Measurements from ENCODE around the gene TRAF2. TPM values are rescaled to one million over a fixed set of nuclear protein-coding genes. Genes with fewer than 3 reads are reported as not detected.

Gene TRAF2
- total and polyA plus RNA-seq, 2 of the 8 experiments (the other 6 are each of a cell fraction or from before 2014, with no cell fraction given): 26.9 to 50.2 TPM

- Histone ChIP-seq H2BK20ac (ENCODE audit: low read length) (no peak overlapping the region), H2AK5ac (ENCODE audit: low read depth, low read length) (no peak overlapping the region), H3K23me2 (ENCODE audit: low read depth, low read length) (peaks cover 5% of the 10 kb centered on the region; the same call in 1 of the 2 replicates), H3K4me2 (ENCODE audit: insufficient read depth in 1 of 2, low read depth in 2 of 2, low read length in 2 of 2) (peak overlapping the region; percentile 64 to 66), H3K14ac (ENCODE audit: insufficient read length) (no peak overlapping the region), H3K27me3 (replicated peaks in 1 of 4; ENCODE audit: control insufficient read depth in 3 of 4, extremely low read depth in 1 of 4, insufficient read depth in 3 of 4, low read length in 3 of 4) (no peaks in the 10 kb centered on the region), H3K18ac (ENCODE audit: extremely low read depth, low read length) (no peak overlapping the region), H2BK120ac (replicated peaks; ENCODE audit: low read depth, low read length) (no peak overlapping the region), H4K91ac (replicated peaks; ENCODE audit: insufficient read length, low read length) (no peak overlapping the region), H3K9ac (replicated peaks in 1 of 4; ENCODE audit: extremely low read depth in 1 of 4, low read depth in 3 of 4, low read length in 3 of 4) (no peak overlapping the region), H3K79me2 (ENCODE audit: control insufficient read depth in 1 of 2, insufficient read depth in 2 of 2, low read length in 2 of 2) (peaks cover 0 to 3% of the 10 kb centered on the region in 2 experiments; a peak in 1 of 4 replicates), H3K23ac (ENCODE audit: insufficient read length) (no peak overlapping the region), H2BK15ac (ENCODE audit: low read length) (no peak overlapping the region), H3K79me1 (ENCODE audit: low read depth, low read length) (no peaks in the 10 kb centered on the region), H3K4me1 (replicated peaks in 1 of 4; ENCODE audit: control insufficient read depth in 3 of 4, insufficient read depth in 4 of 4, low read length in 3 of 4) (peaks cover 0 to 17% (median 11%) of the 10 kb centered on the region in 4 experiments; a peak in 5 of 7 replicates), H2BK12ac (ENCODE audit: low read depth, low read length) (no peak overlapping the region), H4K5ac (ENCODE audit: insufficient read length, low read depth, low read length) (no peak overlapping the region), H4K20me1 (replicated peaks in 1 of 2; ENCODE audit: control insufficient read depth in 1 of 2, insufficient read depth in 2 of 2, low read length in 2 of 2) (peaks cover 7 to 27% of the 10 kb centered on the region in 2 experiments), H3K9me3 (ENCODE audit: insufficient read depth in 2 of 2, low read depth in 1 of 2, low read length in 1 of 2) (no peaks in the 10 kb centered on the region), H3K36me3 (ENCODE audit: control insufficient read depth in 2 of 4, insufficient read depth in 4 of 4, low read length in 3 of 4) (peaks cover 12 to 34% (median 16%) of the 10 kb centered on the region in 4 experiments; a peak in 7 of 8 replicates), H3K4me3 (ENCODE audit: extremely low read depth in 1 of 4, insufficient read depth in 2 of 4, low read depth in 3 of 4, low read length in 4 of 4) (peak overlapping the region in 1 of 4 experiments; percentile 95; a peak in 1 of 8 replicates), H4K8ac (ENCODE audit: extremely low read depth, insufficient read depth, low read length) (no peak overlapping the region), H3K27ac (ENCODE audit: low read depth, low read length) (no peak overlapping the region), H2BK5ac (ENCODE audit: low read depth, low read length) (no peak overlapping the region), H3K56ac (replicated peaks; ENCODE audit: insufficient read length, low read depth, low read length) (no peak overlapping the region), H2AFZ (ENCODE audit: low read length) (no peak overlapping the region), H3K4ac (replicated peaks; ENCODE audit: insufficient read length, low read depth, low read length) (no peak overlapping the region)
- WGBS, 2 experiments (ENCODE audit: extremely low coverage in 1 of 2, insufficient coverage in 1 of 2, insufficient read length in 1 of 2, insufficient replicate concordance in 2 of 2, low coverage in 1 of 2, low lambda C conversion rate in 2 of 2, missing lambda C conversion rate in 1 of 2): 85% methylated on average over 6 of the region's 16 CpGs; no CpG with 5 or more reads in 1 of the 2 experiments
- TF ChIP-seq ASH2L (IDR thresholded peaks at IDR 0.05; ENCODE audit: low read length) (no peak), E2F6 (IDR thresholded peaks at IDR 0.05) (no peak), JUN (IDR thresholded peaks at IDR 0.05; ENCODE audit: low read depth, low read length) (no peak)
- CTCF ChIA-PET (ENCODE audit: partially characterized antibody): interaction anchor here (0.9 to 2.1 kb wide), 3 partner anchors 46 to 125 kb away, joined by 3 to 5 read pairs (median 3); partner anchors contain the start of gene AJM1
- POLR2A ChIA-PET (ENCODE audit: partially characterized antibody): interaction anchor here (1.7 to 2.1 kb wide), 2 partner anchors 83 to 95 kb away, joined by 4 to 9 read pairs; no protein-coding TSS in a partner anchor
- DNase-seq (ENCODE audit: low read depth in 1 of 2, low spot score in 2 of 2): no peak
- FAIRE-seq: no peak
Measured at GRCh38 chr9:136942881-136943230, 56.5 kb downstream of the TRAF2 start.

Data from H1 (cell line).